HG03103 (cell line): Measurements from ENCODE around the gene ZSWIM6.

Experiments
- ATAC-seq: cut with Tn5 transposase; IDR thresholded peaks from one replicate; pipeline ENCODE4 v1.9.1; 2021; ENCODE audit warnings: low read depth; ENCODE audit not compliant: unreplicated experiment

Gene ZSWIM6

GRCh38 chr5:61578858-61579503 is 246.9 kb downstream of the ZSWIM6 start:
- no peak for ATAC-seq

- no peak for ATAC-seq
These were observed 250.3 kb downstream of the ZSWIM6 start for GRCh38 chr5:61582205-61582820.

GRCh38 chr5:61582887-61583286 is 250.8 kb downstream of the ZSWIM6 start:
- no peak for ATAC-seq

- ATAC-seq: no peak
These were observed 254.3 kb downstream of the ZSWIM6 start for GRCh38 chr5:61586096-61587084.

- no peak for ATAC-seq
These were observed 255.1 kb downstream of the ZSWIM6 start for GRCh38 chr5:61587125-61587524.

DNA sequence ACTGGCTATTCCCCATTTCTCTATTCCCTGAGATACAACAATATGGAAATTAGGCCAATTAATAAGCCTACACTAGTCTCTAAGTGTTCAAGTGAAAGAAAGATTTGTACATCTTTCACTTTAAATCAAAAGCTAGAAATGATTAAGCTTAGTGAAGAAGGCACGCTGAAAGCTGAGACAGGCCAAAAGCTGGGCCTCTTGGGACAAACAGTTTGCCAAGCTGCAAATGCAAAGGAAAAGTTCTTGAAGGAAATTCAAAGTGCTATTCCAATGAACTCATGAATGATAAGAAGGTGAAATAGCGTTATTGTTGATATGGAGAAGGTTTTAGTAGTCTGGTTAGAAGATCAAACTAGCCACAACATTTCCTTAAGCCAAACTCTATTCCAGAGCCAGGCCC is 256.2 kb downstream of the ZSWIM6 start:
- ATAC-seq: no peak

DNA sequence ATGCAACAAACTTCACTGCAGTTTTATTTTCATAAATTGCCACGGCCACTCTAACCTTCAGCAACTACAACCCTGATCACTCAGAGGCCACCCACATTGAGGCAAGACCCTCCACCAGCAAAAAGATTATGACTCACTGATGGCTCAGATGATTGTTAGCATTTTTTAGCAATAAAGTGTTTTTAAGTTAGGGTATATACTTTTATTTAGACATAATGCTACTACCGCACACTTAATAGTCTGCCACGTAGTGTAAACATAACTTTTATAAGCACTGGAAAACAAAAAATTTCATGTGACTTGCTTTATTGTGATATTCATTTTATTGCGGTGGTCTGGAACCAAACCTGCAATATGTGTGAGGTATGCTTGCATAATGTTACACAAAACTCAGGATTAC is 257.9 kb downstream of the ZSWIM6 start:
- ATAC-seq: no peak

DNA sequence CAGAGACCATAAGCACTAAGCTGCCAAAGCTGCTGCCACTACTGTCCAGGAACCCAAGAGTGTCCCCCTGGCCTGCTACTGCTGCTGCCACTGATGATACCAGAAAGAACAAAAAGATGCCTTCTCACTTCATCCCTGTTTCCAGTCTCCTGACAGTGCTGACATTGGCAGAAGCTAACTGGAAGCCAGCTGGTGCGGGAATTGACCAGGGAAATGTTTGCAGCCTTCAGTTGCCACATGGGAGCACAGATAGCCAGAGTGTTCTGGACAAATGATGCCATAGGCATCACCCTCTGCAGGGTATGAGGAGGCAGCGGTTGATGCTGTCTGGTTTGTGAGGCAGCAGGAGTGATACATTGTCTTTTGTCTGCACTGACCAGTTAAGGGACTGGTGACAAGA is 258.4 kb downstream of the ZSWIM6 start:
- ATAC-seq: no peak

DNA sequence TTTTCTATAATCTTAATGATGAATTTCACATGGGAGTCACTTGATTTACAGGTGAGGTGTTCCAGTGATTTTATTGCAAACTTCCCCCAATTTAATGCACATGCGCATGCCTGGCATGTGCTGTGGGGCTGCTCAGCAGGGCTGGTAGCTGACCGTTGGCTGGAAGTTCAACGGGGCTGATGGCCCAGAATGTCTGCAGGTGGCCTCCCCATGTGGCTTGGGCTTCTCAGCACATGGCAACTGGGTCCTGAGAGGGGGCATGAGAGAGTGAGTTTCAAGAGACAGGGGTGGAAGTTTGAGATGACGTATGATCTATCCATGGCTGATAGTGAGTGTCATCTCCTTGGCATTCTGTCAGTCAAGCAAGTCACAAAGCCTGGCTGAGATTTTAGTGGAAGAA is 259.8 kb downstream of the ZSWIM6 start:
- ATAC-seq: no peak

- no peak for ATAC-seq
These were observed 263.4 kb downstream of the ZSWIM6 start for GRCh38 chr5:61595426-61595825.
